HG03039 (cell line): ENCODE measurements around the gene INHA.

Experiments used
- ATAC-seq: cut with Tn5 transposase; IDR thresholded peaks from one replicate; pipeline ENCODE4 v1.9.1; 2021; ENCODE audit warnings: mild to moderate bottlenecking, moderate library complexity; ENCODE audit not compliant: unreplicated experiment

INHA gene

GRCh38 chr2:219608399-219608964 is 36.4 kb downstream of the INHA start:
- no peak for ATAC-seq

GRCh38 chr2:219609149-219609750 is 37.1 kb downstream of the INHA start:
- ATAC-seq = no peak

- ATAC-seq = no peak
Observed at GRCh38 chr2:219611306-219611705, 39.2 kb downstream of the INHA start.

GRCh38 chr2:219611866-219612576 is 39.9 kb downstream of the INHA start:
- no peak for ATAC-seq

GRCh38 chr2:219612577-219613286 is 40.6 kb downstream of the INHA start:
- ATAC-seq = no peak

GRCh38 chr2:219613461-219614070 is 41.5 kb downstream of the INHA start:
- no peak for ATAC-seq

- no peak for ATAC-seq
Observed at GRCh38 chr2:219614076-219614860, 42.2 kb downstream of the INHA start.

GRCh38 chr2:219615036-219615435 is 42.9 kb downstream of the INHA start:
- ATAC-seq = no peak

GRCh38 chr2:219615894-219616293 is 43.8 kb downstream of the INHA start:
- ATAC-seq = no peak

- ATAC-seq = no peak
Observed at GRCh38 chr2:219616550-219616949, 44.4 kb downstream of the INHA start.

- no peak for ATAC-seq
Observed at GRCh38 chr2:219618733-219619122, 46.6 kb downstream of the INHA start.

GRCh38 chr2:219619235-219619634 is 47.1 kb downstream of the INHA start:
- ATAC-seq = no peak

- ATAC-seq = no peak
Observed at GRCh38 chr2:219620546-219620945, 48.4 kb downstream of the INHA start.

GRCh38 chr2:219621935-219622334 is 49.8 kb downstream of the INHA start:
- no peak for ATAC-seq

- ATAC-seq = no peak
Observed at GRCh38 chr2:219622472-219622871, 50.4 kb downstream of the INHA start.

GRCh38 chr2:219624565-219624964 is 52.5 kb downstream of the INHA start:
- no peak for ATAC-seq

- no peak for ATAC-seq
Observed at GRCh38 chr2:219625179-219625578, 53.1 kb downstream of the INHA start.
